ENCODE data around the gene UQCC2.

The UQCC2 gene

DNA sequence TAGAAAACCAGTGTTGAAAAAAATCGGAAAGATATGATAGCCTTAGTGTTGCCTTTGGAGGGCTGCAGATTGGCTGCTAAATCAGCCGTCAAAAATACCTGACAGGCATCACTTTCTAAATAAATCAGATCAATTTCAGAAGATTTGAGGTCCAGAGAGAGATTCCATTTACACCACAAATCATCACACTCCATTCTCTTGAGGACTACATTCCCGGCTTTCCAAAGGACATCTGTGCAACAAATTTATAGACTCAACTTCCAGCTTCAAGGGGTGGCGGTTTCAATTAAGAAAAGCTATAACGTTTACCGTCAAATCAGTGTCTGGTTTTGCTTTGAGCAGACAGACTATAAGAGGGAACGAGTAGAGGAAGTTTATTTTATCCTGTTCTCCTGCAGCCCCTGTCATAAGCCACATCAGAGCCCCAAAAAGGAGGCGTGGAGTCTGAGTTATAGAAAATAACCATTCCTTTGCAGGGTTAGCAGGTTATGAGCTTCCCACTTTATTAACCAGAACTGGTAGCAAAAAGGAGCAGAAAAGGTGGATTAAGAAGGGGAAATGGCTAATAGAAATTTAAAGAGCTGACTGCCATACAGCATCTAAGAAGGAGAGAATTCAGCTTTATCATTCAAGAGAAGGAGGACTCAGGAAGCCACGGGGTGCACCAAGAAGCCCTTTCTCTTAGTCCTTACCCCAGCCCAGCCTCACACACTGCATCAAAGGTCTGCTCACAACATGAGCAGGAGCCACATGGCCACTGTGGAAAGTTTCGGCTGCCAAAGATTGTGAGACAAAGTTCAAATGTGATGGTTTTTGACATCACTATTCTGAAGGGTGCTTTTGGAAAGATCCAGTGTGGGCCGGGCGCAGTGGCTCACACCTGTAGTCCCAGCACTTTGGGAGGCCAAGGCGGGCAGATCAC is 12.9 kb upstream of the UQCC2 start:
- no peak for FAIRE-seq

GRCh38 chr6:33723371-33724085 is 12.0 kb upstream of the UQCC2 start:
- FAIRE-seq = no peak

- FAIRE-seq = no peak
Measured at GRCh38 chr6:33722103-33722623, 10.7 kb upstream of the UQCC2 start.

- no peak for FAIRE-seq
Measured at GRCh38 chr6:33721508-33721907, 10.0 kb upstream of the UQCC2 start.

- peak; percentile 11 for FAIRE-seq
Measured at GRCh38 chr6:33720998-33721397, 9.5 kb upstream of the UQCC2 start.

DNA sequence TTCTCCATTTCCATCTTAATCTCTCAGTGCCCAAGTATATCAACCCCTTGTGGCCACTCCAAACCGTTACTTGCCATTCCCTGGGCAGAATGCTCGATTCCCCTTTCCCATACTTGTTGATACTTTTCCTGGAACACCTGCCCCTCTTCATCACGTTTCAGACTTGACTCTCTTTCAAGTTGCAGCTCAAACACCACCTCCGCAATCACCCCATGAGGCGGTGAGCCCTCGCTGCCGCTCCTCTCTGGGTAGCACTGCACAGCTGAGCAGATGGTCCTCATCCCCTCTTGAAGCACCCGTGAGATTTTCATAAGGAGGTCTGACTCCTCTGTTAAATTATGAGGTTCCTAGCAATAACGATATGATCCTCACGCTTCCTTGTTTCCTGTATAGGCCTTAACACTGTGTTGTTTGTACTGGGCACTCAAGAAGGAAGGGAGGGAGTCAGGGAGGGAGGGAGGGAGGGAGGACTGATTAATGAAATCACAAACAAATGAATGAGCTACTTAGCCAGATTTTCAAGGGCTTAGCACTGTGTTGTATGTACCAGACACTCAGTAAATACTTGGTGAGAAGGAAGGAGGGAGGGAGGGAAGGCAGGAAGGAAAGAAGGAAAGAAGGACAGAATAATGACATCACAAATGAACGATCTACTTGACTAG is 8.0 kb upstream of the UQCC2 start:
- FAIRE-seq = no peak

GRCh38 chr6:33718713-33719112 is 7.2 kb upstream of the UQCC2 start:
- no peak for FAIRE-seq

GRCh38 chr6:33717934-33718455 is 6.5 kb upstream of the UQCC2 start:
- no peak for FAIRE-seq

- no peak for FAIRE-seq
Measured at GRCh38 chr6:33716890-33717632, 5.6 kb upstream of the UQCC2 start.

- no peak for FAIRE-seq
Measured at GRCh38 chr6:33716379-33716778, 4.9 kb upstream of the UQCC2 start.

- FAIRE-seq = no peak
Measured at GRCh38 chr6:33714385-33715040, 3.0 kb upstream of the UQCC2 start.

- no peak for FAIRE-seq
Measured at GRCh38 chr6:33713786-33714185, 2.3 kb upstream of the UQCC2 start.

DNA sequence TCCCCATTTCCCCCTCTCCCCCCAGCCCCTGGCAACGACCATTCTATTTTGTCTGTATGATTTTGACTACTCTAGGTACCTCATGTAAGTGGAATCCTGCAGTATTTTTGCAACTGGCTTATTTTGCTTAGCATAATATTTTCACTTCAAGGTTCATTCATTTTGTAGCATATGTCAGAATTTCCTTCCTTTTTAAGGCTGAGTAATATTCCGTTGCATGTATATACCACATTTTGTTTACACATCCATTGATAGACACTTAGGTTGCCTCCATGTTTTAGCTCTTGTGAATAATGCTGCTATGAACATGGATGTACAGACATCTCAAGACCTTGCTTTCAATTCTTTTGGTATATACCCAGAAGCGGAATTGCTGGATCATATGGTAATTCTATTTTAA is 1.4 kb upstream of the UQCC2 start:
- FAIRE-seq = no peak

DNA sequence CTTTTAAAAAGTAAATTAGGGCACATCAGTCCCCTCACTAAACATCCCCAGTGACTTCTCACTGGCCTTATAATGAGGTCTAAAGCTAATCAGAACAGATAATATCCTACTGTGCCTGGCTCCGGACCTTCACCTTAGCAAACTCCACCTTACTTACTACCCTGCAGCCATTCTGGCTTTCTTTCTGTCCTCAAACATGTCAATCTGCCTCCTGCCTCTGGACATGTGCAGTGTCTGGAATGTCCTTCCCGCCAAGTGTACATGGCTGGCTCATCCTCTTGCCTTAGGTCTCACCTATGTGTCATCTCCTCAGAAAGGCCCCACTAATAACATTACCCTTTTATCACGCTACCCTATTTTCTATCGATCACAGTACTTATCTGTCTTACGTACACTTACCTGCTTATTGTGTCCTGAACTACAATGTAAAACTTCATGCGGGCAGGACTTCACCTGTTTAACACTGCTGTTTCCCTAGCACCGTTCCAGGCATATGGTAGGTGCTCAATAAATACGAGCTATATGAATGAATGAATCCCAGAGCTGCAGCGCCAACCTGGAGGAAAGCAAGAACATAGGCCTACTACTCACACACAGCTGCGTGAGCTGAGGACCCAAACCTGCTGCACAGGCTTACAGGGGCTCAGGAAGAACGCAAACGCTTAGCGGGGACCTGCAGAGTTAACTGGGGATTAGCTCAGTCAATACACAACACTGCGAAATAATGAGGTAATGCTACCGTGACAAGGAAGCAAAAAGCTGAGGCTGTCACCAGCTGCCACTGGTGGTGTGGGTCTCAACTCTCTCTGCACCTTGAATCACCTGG is 991 bp downstream of the UQCC2 start:
- FAIRE-seq = no peak

GRCh38 chr6:33709605-33710295 is 1.8 kb downstream of the UQCC2 start:
- FAIRE-seq = no peak

GRCh38 chr6:33708516-33709204 is 2.8 kb downstream of the UQCC2 start:
- no peak for FAIRE-seq

- FAIRE-seq = no peak
Measured at GRCh38 chr6:33707771-33708170, 3.7 kb downstream of the UQCC2 start.

- no peak for FAIRE-seq
Measured at GRCh38 chr6:33705955-33706725, 5.4 kb downstream of the UQCC2 start.
